VCaP (cell line): ENCODE data around the gene PCDHGA4.
A peak's percentile ranks its signal among the peaks of the same experiment; 100 is the strongest.
"Not testable (repeated sequence)": the region's sequence is repeated elsewhere in the genome, so short reads cannot be mapped to it uniquely, and the experiment has no call there.

Experiments
- H3K27ac ChIP-seq: fragments of 450-650 bp; 2 replicates; pipeline ENCODE4 v1.5.1; 2017
- TF ChIP-seq, protein P1 (sequence below): fragments of 450-650 bp; conservative IDR thresholded peaks from 2 replicates; pipeline ENCODE4 v1.5.1; 2017; ENCODE audit warnings: mild to moderate bottlenecking, moderate library complexity

The PCDHGA4 gene

DNA sequence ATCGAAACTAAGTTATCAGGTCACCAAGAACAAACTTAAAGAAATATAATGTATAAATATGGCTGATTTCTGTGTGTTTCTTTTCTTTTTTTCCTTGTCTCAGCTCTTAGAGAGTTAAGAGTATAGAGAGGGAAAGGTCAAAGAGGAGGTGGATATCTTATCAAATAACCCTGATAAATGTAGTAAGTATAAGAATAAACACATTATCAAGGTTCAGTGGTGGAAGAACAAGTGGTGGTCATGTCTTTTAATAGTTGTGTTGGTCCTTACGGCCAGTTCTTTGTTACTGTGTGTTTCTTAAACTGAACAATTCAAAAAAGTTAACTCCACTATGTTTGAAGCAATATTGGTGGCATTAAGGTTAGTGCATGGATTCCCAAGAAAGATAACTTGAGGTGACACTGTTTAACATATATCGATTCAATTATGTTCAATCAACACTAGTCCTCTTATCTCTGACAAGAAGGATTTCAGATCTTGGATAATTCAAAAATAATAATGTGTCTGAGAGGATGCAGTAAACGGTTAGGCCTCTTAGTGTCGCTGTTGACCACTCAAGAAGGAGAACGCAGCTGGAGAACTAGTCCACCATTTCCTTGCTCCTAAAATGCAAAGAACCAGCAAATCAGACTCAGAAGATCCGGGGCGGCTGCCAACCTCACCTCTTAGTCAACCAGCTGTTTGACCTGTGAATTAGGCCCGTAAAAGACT, 11.4 kb upstream of the PCDHGA4 start, which contains the start of gene PCDHGA3:
Gene PCDHGA3, plus strand, starts transcription at position 588 of the 711 bp plus-strand sequence. CDS start 205 bp downstream, outside the sequence.
- TF ChIP-seq, protein P1, sequence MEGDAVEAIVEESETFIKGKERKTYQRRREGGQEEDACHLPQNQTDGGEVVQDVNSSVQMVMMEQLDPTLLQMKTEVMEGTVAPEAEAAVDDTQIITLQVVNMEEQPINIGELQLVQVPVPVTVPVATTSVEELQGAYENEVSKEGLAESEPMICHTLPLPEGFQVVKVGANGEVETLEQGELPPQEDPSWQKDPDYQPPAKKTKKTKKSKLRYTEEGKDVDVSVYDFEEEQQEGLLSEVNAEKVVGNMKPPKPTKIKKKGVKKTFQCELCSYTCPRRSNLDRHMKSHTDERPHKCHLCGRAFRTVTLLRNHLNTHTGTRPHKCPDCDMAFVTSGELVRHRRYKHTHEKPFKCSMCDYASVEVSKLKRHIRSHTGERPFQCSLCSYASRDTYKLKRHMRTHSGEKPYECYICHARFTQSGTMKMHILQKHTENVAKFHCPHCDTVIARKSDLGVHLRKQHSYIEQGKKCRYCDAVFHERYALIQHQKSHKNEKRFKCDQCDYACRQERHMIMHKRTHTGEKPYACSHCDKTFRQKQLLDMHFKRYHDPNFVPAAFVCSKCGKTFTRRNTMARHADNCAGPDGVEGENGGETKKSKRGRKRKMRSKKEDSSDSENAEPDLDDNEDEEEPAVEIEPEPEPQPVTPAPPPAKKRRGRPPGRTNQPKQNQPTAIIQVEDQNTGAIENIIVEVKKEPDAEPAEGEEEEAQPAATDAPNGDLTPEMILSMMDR = no peak; the same call in 1 of the 2 replicates
- H3K27ac ChIP-seq = no peak within 1 kb of the TSS

DNA sequence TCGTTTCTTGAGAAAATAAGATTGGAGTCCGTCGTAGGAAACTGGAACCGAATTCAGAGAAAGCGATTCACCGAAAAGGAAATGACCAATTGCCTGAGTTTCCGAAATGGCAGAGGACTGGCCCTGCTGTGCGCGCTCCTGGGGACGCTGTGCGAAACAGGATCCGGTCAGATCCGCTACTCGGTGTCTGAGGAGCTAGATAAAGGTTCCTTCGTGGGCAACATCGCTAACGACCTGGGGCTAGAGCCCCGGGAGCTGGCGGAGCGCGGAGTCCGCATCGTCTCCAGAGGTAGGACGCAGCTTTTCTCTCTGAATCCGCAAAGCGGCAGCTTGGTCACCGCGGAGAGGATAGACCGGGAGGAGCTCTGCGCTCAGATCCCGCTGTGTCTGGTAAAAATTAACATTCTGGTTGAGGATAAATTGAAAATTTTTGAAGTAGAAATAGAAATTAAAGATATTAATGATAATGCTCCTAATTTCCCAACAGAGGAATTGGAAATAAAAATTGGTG, 10.8 kb upstream of the PCDHGA4 start:
- no peak overlapping the region for H3K27ac ChIP-seq
- TF ChIP-seq, protein P1 = no peak

DNA sequence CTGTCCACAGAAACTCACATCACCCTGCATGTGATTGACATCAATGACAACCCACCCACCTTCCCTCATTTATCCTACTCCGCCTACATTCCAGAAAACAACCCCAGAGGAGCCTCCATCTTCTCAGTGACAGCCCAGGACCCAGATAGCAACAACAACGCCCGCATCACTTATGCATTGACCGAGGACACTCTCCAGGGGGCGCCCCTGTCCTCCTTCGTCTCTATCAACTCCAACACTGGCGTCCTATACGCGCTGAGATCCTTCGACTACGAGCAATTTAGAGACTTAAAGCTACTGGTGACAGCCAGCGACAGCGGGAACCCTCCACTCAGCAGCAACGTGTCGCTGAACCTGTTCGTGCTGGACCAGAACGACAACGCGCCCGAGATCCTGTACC, 9.5 kb upstream of the PCDHGA4 start:
- no peak overlapping the region for H3K27ac ChIP-seq
- TF ChIP-seq, protein P1 = no peak

DNA sequence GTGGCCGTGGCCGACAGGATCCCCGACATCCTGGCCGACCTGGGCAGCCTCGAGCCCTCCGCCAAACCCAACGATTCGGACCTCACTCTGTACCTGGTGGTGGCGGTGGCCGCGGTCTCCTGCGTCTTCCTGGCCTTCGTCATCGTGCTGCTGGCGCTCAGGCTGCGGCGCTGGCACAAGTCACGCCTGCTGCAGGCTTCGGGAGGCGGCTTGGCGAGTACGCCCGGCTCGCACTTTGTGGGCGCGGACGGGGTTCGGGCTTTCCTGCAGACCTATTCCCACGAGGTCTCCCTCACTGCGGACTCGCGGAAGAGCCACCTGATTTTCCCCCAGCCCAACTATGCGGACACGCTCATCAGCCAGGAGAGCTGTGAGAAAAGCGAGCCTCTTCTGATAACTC, 8.8 kb upstream of the PCDHGA4 start:
- not testable (repeated sequence) for H3K27ac ChIP-seq

DNA sequence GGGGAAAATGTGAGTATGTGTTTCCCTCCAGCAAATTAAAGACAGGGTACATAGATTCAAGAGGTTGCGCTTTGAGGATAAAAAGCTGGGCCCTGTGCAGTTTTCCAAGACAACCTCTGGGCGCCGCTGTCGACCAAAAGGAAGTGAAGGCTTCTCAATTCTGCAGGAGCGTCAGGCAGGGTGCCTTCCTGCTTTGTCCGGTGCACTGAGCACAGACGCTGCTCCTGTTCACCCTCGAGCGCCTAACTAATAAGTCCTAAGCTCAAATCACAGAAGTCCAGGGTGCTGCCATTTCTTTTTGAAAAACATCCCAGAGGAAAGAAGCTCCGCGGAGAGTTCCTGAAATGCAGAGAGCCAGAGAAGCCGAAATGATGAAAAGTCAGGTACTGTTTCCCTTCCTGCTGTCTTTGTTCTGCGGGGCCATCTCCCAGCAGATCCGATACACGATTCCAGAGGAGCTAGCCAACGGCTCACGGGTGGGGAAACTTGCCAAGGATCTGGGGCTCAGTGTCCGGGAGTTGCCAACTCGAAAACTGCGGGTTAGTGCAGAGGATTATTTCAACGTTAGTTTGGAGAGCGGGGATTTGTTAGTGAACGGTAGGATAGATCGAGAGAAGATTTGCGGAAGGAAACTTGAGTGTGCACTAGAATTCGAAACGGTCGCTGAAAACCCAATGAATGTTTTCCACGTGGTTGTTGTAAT, 4.8 kb upstream of the PCDHGA4 start, which contains the start of gene PCDHGB1:
Gene PCDHGB1, plus strand, starts transcription at position 183 of the 703 bp plus-strand sequence. Its CDS starts 162 bp downstream, at position 345.
- TF ChIP-seq, protein P1 = peak; percentile 73

DNA sequence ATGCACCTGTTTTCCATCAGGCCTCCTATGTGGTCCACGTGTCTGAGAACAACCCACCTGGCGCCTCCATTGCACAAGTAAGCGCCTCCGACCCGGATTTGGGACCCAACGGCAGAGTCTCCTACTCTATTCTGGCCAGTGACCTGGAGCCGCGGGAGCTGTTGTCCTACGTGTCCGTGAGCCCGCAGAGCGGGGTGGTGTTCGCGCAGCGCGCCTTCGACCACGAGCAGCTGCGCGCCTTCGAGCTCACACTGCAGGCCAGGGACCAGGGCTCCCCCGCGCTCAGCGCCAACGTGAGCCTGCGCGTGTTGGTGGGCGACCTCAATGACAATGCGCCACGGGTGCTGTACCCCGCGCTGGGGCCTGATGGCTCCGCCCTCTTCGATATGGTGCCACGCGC, 3.2 kb upstream of the PCDHGA4 start:
- TF ChIP-seq, protein P1 = no peak
- no peak overlapping the region for H3K27ac ChIP-seq

More for the DNA sequence above, 4.8 kb upstream of the PCDHGA4 start, which contains the start of gene PCDHGB1:
- peak within 1 kb of the TSS; percentile 38; the same call in 1 of the 2 replicates for H3K27ac ChIP-seq

DNA sequence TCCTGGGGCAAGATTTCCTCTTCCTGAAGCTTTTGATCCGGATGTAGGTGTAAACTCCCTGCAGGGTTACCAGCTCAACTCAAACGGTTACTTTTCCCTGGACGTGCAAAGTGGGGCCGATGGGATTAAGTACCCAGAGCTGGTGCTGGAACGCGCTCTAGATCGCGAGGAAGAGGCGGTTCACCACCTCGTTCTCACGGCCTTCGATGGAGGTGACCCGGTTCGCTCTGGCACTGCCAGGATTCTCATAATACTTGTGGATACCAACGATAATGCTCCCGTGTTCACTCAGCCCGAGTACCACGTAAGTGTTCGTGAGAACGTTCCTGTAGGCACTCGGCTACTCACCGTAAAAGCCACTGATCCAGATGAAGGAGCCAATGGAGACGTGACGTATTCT, 820 bp downstream of the PCDHGA4 start:
- TF ChIP-seq, protein P1 = no peak
- H3K27ac ChIP-seq = no peak overlapping the region
